HG03575 (cell line): ENCODE data around the gene BMP6.

ENCODE experiments used
- ATAC-seq: cut with Tn5 transposase; IDR thresholded peaks from one replicate; pipeline ENCODE4 v1.9.1; 2021; ENCODE audit not compliant: unreplicated experiment, insufficient number of reproducible peaks, low FRiP score; ENCODE audit errors: extremely low read depth

The BMP6 gene

GRCh38 chr6:7781240-7781639 lies 55.3 kb downstream of the BMP6 start:
- no peak for ATAC-seq

- ATAC-seq, result no peak
These were observed 58.3 kb downstream of the BMP6 start for GRCh38 chr6:7784248-7784647.

- ATAC-seq, result no peak
These were observed 58.8 kb downstream of the BMP6 start for GRCh38 chr6:7784706-7785105.

GRCh38 chr6:7785243-7786035 lies 59.5 kb downstream of the BMP6 start:
- ATAC-seq, result no peak

- ATAC-seq, result no peak
These were observed 60.3 kb downstream of the BMP6 start for GRCh38 chr6:7786214-7786661.

- no peak for ATAC-seq
These were observed 61.3 kb downstream of the BMP6 start for GRCh38 chr6:7787137-7787608.

GRCh38 chr6:7787731-7788130 lies 61.8 kb downstream of the BMP6 start:
- no peak for ATAC-seq

- no peak for ATAC-seq
These were observed 68.6 kb downstream of the BMP6 start for GRCh38 chr6:7794509-7794908.

GRCh38 chr6:7797386-7797785 lies 71.5 kb downstream of the BMP6 start:
- ATAC-seq, result no peak

GRCh38 chr6:7798751-7799150 lies 72.9 kb downstream of the BMP6 start:
- no peak for ATAC-seq

GRCh38 chr6:7802662-7803061 lies 76.8 kb downstream of the BMP6 start:
- no peak for ATAC-seq

GRCh38 chr6:7803214-7803613 lies 77.3 kb downstream of the BMP6 start:
- no peak for ATAC-seq

- ATAC-seq, result no peak
These were observed 79.4 kb downstream of the BMP6 start for GRCh38 chr6:7805078-7805849.

GRCh38 chr6:7805850-7806214 lies 79.9 kb downstream of the BMP6 start:
- ATAC-seq, result no peak

GRCh38 chr6:7806711-7807110 lies 80.8 kb downstream of the BMP6 start:
- ATAC-seq, result no peak

- ATAC-seq, result no peak
These were observed 83.4 kb downstream of the BMP6 start for GRCh38 chr6:7809346-7809745.

GRCh38 chr6:7811441-7811840 lies 85.5 kb downstream of the BMP6 start:
- ATAC-seq, result no peak

GRCh38 chr6:7812623-7813022 lies 86.7 kb downstream of the BMP6 start:
- no peak for ATAC-seq

- no peak for ATAC-seq
These were observed 87.3 kb downstream of the BMP6 start for GRCh38 chr6:7813193-7813592.

- no peak for ATAC-seq
These were observed 87.8 kb downstream of the BMP6 start for GRCh38 chr6:7813704-7814103.
